HG02970 (cell line): ENCODE measurements around the gene EVX2.

ENCODE experiments used
- ATAC-seq: cut with Tn5 transposase; IDR thresholded peaks from one replicate; pipeline ENCODE4 v1.9.1; 2021; ENCODE audit warnings: mild to moderate bottlenecking, moderate library complexity, moderate number of reproducible peaks; ENCODE audit not compliant: unreplicated experiment, low FRiP score

Gene EVX2

GRCh38 chr2:176071330-176072291 is 12.2 kb downstream of the EVX2 start:
- no peak for ATAC-seq

GRCh38 chr2:176068419-176068832 is 15.3 kb downstream of the EVX2 start:
- no peak for ATAC-seq

- ATAC-seq: no peak
These were observed 16.0 kb downstream of the EVX2 start for GRCh38 chr2:176067589-176068418.

- no peak for ATAC-seq
These were observed 16.8 kb downstream of the EVX2 start for GRCh38 chr2:176066645-176067588.

- no peak for ATAC-seq
These were observed 19.8 kb downstream of the EVX2 start for GRCh38 chr2:176063958-176064357.

- ATAC-seq: no peak
These were observed 27.4 kb downstream of the EVX2 start for GRCh38 chr2:176056406-176056805.

GRCh38 chr2:176039375-176039774 is 44.4 kb downstream of the EVX2 start:
- no peak for ATAC-seq

GRCh38 chr2:176038694-176039093 is 45.1 kb downstream of the EVX2 start:
- ATAC-seq: no peak

- ATAC-seq: no peak
These were observed 48.6 kb downstream of the EVX2 start for GRCh38 chr2:176035013-176035691.

- no peak for ATAC-seq
These were observed 56.0 kb downstream of the EVX2 start for GRCh38 chr2:176027806-176028205.
